HG03025 (cell line): ENCODE measurements around the gene ANKS3.
A peak's percentile ranks its signal among the peaks of the same experiment; 100 is the strongest.

Experiments
- ATAC-seq: cut with Tn5 transposase; IDR thresholded peaks from one replicate; pipeline ENCODE4 v1.9.1; 2021; ENCODE audit warnings: mild to moderate bottlenecking, moderate library complexity; ENCODE audit not compliant: unreplicated experiment, low FRiP score

The ANKS3 gene

DNA sequence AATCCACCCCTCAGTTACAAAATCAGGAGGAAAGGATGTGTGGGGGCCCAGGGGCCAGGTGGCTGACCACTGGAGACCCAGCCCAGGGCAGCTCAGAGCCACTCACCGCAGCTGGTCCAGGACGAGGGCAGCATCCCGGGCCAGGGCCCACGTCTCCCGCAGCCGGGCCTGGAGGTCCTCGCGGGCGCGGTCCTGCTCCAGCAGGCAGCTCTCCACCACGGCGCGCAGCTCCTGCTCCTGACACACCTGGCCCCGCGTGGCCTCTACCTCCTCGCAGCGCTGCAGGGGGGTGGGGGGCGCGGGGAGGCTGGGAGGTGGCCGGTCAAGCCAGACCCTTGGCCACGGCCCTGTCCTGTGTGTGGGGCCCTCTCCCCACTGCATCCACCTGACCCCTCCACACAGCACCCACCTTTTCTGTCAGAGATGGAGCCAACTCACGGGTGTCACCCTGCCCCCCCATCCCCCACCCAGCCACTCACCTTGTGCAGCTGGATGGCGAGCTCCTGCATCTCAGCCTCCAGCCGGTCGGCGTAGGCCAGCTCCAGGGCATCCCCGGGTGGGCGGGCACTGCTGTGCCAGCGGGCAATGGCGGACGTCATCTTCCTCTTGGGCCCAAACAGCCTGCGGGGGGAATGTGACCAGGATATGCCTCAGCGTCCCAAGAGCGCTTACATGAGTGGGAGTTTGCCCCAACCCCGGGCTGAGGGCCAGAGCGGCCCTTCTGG is 35.6 kb downstream of the ANKS3 start:
- no peak for ATAC-seq

DNA sequence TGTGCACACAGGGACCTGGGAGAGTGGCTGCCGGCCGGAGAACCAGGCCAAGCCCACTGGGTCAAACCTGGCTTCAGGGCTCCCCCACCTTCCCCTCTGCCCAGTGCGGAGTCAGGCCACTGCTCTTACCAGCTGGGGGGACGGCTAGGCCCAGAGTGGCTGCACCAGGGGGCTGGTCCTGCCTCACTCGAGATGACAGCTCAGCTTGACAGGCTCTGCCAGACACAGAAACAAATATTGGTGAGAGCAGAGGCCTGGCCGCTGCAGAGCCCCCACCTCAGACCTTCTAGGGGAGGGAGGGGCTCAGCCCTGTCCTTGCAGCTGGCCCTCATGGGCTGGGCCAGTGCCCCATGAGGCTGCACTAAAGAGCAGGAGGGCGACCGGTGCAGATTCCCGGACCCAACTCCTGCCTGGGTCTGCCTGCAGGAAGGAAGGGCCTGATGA is 36.2 kb downstream of the ANKS3 start:
- ATAC-seq = no peak

DNA sequence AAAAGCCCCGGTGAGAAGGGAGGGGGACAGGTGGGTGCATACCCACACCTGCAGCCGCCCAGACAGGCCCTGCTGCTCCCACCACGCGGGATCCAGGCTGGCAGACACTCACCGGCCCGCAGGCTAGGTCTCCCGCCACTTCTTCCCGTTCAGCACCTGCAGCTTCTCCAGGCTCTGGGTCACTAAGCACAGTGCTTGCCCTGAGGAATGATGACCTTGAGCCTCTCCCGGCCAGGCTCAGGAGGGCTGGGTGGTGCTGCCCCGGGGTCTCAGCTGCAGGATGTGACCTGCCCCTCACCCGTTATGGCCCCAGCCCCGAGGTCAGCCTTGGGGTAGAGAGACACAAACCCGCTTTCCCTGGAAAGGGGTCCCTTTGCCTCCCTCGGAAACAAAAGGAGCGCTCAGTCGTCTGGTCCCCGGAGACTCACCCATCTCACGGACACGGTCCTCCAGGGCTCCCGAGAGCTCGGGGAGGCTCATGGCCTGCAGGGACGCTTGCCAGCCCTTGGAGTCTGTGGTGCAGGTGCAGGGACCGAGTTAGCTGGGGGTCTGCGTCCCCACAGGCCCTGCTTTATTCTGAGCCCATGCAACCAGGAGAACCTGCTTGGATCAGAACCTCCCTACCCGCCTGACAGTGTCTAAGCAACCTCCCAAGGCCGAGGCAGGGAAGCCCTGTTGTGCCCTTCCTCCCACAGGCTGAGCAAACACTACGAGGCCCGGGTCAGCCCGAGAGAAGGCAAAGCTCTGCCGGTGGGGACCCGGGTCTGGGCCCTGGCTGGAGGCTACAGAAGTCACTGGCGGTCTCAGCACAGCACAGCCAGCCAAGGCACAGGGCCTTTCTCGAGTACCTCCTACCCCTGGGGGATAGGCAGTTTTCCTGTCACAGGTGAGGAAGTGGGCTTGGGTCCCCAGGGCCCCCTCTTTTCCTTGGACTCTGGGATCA is 36.9 kb downstream of the ANKS3 start:
- ATAC-seq = no peak

DNA sequence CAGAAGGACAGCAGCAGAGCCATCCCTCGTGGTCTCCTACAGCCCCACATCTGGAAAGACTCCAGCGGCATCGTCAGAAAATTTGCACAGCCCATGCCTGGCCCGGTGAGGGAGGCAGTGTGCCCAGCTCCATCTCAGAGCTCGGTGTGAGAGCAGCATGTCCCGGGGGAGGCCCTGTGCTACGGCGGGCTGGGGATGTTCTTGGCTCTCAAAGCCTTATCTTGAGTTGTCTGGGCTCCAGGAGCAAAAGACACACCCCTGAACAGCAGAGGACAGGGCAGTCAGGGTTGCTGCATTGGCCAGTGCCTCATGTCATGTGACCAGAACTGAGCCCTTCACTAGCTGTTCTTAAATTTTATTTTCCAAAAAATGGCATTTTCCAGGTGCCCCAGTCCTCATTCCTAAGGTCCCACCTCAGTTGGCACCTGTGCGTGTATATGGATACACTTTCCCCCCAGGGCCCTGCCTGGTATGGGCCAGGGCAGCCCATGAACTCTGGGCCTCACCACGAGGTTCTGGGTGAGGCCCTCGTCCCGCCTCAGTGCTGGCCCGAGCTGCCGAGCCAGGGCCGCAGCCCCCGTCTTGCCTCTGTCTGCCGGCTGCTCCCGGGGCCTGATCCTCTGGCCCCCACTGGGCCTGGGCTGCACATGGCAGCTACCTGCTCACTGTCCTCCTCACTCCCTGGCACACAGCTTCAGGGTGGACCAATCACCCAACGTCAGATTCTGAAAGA is 37.7 kb downstream of the ANKS3 start:
- no peak for ATAC-seq

DNA sequence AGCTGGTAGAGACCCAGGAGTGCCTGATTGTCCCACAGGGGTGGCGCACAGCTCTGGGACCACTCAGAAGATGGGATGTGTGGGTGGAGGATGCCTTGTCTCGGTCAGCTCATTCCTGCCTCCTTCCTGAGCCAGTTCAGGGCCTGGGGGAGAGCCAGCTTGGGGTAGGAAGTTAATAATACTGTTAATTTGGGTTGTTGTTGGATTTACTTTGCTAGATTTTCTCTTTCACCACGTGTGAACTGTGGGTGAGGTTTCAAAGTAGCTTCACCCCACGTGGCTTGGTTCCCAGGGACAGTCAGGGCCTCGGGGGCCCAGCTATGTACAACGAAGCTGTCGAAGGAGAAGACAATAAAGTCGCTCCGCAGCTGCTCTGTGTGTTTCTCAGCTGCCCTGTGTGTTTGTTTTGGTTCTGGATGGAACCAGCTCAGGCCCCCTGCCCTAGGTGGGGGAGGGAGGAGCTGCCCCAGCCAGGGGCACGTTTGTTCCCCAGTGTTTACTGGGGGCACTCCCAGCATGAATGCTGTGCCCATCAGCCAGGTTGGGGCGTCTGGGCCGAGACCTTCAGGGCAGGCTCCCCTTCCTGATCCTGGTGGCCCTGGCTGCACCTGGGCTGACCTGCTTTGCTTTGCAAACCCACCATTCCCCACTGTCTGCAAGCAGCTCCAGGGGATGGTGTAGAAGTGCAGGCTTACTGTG is 38.4 kb downstream of the ANKS3 start:
- no peak for ATAC-seq

DNA sequence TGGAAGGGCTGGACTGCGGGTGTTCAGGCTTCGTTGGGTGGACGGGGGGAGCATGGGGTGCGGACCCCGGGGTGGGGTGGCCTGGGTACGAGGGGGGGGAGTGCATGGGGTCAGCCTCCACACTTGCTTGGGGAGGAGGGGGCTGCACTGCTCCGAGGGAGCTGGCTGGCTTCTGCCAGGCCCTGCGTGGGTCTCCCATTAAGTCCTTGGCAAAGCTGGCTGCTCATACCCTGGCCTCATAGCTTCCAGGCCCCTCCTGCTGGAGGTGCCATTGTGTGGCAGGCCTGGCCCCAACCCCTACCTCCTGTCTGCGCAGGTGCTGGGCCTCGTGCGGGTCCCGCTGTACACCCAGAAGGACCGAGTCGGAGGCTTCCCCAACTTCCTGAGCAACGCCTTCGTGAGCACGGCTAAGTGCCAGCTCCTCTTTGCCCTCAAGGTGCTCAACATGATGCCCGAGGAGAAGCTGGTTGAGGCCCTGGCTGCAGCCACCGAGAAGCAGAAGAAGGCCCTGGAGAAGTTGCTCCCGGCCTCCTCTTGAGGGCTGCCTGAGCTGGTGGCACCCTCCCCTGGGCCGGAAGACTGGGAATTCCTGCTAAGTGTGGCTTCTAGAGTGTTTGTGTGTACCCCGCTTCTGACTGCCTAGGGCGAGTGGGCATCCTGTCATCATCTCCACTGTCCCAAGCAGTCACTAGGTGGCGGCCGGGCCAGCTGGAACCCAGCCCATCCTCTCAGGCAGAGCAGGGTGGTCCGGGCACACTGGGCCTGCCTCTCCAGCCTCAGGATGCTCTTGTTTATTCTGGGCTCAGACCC is 39.2 kb downstream of the ANKS3 start:
- no peak for ATAC-seq

DNA sequence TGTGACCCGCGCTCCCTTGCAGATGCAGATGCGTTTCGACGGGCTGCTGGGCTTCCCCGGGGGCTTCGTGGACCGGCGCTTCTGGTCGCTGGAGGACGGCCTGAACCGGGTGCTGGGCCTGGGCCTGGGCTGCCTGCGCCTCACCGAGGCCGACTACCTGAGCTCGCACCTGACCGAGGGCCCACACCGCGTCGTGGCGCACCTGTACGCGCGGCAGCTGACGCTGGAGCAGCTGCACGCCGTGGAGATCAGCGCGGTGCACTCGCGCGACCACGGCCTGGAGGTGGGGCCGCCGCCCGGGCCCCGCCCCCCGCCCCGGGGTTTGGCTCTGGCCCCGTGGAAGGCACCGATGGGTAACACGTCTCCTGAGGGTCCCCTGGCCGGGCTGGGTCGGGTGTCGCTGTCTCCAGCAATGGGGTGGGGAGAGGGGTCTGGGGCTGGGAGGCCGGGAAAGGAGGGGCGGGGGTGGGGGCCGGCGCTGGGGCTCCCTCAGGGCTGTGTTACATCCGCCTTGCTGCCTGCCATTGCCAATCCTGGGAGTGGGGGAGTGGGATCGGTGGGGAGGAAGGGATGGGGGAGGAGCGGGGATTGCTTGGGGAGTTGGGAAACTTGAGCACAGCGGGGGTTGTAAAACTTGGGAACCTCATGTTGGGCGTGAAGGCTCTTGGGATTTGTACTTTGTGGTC is 40.0 kb downstream of the ANKS3 start:
- ATAC-seq = no peak

DNA sequence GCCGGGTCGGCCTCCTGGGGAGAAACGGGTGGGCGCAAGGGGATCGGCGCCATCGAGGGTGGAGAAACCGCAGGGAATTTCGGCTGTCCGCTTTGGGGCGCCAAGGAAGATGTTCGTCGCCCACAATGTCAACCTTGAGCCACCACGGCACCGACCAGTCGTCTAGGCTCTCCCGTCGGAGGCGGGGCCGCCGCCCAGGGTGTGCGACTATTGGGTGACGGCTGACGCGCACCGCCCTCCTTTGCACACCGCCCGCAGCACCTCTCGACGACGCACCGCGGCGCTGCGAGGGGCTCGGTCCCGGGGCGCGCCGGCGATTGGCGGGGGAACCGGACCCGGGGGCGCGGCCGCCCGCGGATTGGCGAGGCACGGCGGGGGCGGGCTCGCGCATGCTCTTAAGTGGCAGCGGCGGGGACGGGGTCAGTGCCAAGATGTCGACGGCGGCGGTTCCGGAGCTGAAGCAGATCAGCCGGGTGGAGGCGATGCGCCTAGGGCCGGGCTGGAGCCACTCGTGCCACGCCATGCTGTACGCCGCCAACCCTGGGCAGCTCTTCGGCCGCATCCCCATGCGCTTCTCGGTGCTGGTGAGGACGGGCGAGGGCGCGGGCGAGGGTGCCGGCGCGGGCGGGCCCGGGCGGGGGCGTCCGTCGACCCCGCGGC is 40.6 kb downstream of the ANKS3 start, which contains the start of gene NUDT16L1:
NUDT16L1 (plus strand) TSS at position 267 of the 660 bp plus-strand sequence; CDS start at position 432, 165 bp downstream.
- ATAC-seq = peak; percentile 85

DNA sequence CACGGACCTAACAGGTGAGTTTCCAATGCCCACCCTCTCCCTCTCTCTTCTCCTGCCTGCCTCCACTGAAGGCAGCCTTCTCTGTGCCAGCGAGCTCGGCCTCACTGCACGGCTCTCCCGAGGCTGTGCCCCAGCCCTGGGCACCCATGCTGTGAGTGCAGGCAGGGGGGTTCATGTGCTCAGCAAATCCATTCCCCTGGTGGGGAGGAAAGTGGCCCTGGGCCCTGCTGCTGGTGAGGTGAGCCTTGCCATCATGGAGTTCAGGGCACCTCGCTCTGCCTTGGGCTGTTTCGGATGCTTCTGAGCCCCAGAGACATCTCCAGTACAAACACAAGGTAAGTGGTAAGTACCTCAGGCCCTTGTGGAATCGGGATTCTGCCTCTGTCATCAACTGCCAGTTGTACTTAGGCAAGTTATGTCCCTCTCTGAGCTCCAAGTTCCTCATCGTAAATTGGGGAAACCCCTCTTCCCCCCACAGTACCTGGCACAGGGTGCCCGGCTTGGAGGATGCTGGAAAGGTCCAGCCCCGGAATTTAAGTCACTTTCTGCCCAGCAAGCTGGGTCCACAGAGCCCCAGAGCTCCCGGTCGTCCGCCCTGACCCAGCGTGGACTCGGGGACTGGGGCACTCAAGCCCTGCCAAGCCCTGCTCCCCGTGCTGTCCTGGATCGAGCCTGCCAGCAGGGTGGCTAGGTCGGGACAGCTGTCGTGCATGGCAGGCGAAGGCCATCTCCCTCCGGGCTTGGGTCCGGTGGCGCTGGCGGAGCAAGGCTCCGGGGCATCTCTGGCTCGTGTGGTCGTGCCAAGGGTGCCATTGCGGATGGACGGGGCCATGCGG is 41.4 kb downstream of the ANKS3 start:
- ATAC-seq = peak; percentile 8

DNA sequence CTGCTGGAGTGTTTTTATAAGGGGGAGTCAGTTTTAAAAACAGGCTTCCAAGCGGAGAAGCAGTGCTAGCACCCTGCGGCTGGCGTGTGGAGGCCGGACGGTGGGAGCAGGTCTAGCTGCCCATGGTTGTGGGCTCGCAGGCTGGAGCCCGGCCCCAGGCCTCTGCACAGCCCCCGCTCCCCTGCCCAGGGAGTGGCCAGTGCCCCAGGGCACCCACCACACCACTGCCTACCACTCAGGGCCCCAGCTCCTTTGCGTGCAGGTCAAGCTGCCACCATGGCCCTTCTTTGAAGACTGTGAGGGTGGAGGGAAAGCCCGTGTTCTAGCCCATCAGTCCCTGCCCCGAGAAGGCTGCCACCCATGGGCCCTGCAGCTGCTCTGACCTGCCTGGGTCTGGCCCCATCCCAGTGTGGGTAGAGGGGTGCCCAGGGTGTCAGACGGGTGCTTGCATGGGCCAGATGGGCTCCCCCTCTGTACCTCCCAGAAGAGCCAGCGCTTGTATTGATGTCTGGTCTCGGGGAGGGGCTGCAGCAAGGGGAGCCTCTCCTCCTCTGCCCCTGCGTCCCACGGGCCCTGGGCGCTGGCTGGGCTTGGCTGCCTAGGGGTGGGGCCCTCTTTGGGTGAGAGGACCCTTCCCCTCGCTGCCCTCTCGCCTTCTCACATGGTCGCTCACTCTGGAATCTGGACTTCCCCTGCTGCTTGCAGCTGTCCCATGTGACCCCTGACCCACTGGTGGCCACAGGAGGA is 42.2 kb downstream of the ANKS3 start:
- ATAC-seq = no peak

DNA sequence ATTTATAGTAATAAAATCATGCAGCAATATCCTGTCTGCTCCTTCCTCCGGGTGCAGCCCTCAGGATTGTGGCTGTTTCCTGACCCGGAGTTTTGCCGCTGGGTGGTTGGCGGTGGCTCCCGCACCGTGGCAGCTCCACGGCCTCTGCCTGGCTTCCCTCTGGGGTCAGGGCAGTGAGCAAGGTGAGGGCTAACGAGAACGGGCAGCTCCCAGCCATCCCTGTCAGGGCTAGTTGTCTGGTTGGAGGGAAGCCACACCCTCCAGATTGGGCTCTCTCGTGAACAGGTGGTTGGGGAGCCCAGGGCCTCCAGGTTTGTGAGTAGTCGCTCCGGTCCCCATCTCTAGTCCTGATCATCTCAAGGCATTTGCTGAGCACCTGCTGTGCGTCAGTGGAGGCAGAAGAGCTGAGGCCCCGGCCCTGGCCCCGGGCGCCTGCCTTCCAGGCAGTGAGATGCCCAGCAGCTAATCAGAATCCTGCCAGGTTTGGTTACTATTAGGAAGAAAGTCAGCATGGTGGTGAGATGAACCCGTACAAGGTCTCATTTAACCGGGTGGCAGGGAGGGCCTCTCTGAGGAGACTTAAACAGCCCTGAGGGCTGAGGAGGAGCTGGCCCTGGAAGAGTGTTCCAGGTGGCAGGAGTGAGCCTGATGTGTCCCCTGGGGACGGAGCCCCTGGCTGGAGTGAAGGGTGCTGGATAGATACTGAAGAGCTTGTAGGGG is 43.0 kb downstream of the ANKS3 start:
- ATAC-seq = no peak

DNA sequence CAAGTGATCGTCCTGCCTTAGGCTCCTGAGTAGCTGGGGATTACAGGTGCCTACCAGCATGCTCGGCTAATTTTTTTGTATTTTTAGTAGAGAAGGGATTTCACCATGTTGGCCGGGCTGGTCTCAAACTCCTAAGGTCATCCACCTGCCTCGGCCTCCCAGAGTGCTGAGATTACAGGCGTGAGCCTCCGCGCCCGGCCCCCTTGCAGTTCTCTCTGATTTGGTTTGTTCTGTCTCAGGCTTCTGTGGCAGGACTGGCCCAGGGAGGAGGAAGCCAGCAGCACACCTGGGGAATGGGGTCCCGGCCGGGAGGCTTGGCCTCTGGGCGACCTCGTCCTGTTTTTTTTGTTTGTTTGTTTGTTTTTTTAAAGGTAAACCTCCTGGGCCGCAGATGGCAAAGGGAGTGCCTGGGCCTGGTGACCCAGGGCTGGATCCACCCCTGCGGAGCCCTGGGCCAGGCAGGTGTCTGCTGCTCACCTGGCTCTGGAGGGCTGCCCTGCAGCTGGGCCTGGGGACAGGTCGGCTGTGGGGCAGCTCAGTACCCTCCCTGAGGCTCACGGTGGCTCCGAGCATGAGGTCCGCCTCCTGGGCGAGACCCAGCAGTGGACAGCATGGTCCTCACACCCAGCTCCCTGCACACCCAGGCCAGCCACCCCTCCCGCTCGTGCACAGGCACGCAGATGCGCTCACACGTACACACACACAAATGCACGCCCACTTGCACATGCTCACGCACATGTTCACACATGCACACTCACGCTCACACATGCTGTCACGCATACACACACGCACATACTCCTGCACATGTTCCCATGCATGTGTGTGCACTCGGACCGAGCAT is 44.0 kb downstream of the ANKS3 start:
- no peak for ATAC-seq

DNA sequence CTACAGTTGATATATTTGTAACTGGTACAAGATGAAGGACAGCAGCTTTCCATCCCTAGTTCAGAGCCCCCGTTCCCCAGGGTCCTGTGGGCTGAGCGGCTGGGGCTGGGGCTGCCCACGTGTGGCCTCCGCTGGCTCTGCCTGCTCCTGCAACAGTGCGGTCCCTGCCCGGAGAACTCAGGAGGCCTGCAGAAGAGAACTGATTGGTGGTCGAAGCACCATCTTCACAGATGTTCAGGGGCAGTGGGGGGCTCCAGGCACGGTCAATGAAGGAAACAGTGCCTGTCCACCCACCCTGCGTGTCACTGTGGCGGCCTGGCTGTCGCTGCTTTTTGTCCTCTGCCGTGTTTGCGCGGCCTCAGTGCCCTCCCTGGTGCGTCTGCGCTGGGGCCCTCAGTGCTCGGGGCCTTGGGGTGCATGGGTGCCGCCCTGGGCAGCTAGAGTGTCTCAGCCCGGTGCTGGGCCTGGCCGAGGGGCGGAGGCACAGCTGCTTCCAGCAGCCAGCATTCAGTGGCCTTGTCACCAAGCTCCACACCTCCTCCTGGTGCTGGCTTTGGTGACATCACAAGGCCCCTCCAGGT is 44.9 kb downstream of the ANKS3 start:
- ATAC-seq = no peak

DNA sequence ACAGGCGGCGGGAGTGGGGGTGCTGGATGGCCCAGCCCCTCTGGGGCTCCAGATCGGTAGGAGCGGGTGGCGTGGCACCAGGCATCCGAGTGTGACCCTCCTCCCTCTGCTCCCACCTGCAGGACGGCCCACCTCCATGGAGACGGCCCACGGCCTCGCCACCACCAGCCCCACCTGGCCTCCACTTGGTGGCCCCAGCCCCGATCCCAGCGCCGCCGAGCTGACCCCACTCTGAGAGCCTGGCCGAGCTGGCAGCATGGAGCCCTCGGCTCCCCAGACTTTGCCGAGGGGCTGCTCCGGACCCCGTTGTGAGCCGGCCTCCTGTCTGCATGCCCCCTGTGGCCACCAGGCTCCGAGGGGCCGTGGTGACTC is 45.4 kb downstream of the ANKS3 start:
- ATAC-seq = no peak
